ENCODE measurements around the gene ILKAP. TPM values are rescaled to one million over a fixed set of nuclear protein-coding genes. Genes with fewer than 3 reads are reported as not detected.

The ILKAP gene
- total and polyA plus RNA-seq, 7 experiments from 2014 or later: 40.6 to 126 (median 88.4) TPM

- Histone ChIP-seq H3K4me1 (ENCODE audit: control insufficient read depth in 2 of 2, insufficient read depth in 2 of 2, low read length in 2 of 2) (no peaks in the 10 kb centered on the region), H3K27me3 (ENCODE audit: control insufficient read depth in 2 of 2, insufficient read depth in 2 of 2, low read length in 2 of 2) (no peaks in the 10 kb centered on the region), H3K27ac (ENCODE audit: low read depth, low read length) (no peak overlapping the region), H3K9me3 (ENCODE audit: control insufficient read depth in 2 of 3, low read length in 3 of 3) (no peaks in the 10 kb centered on the region), H3K36me3 (ENCODE audit: control insufficient read depth in 2 of 3, insufficient read depth in 3 of 3, low read length in 3 of 3) (no peaks in the 10 kb centered on the region), H3K4me3 (ENCODE audit: low read length) (no peak overlapping the region)
- Mint-ChIP-seq H3K9me3 (peaks cover 0 to 5% (median 0%) of the 10 kb centered on the region in 11 donors), H3K4me3 (no peak overlapping the region), H3K27ac (no peak overlapping the region), H3K4me1 (no peaks in the 10 kb centered on the region), H3K36me3 (no peaks in the 10 kb centered on the region), H3K27me3 (no peaks in the 10 kb centered on the region)
- ChIA-PET POLR2A (no interaction called here), CTCF (no interaction called here)
- intact Hi-C loops (cut with micrococcal nuclease): no loop called here
- DNase-seq: no peak
- no peak for ATAC-seq
Measured at GRCh38 chr2:238151628-238152235, 51.8 kb downstream of the ILKAP start.

GRCh38 chr2:238151205-238151604, 52.3 kb downstream of the ILKAP start:
- Histone ChIP-seq H3K36me3 (ENCODE audit: control insufficient read depth in 2 of 3, insufficient read depth in 3 of 3, low read length in 3 of 3) (no peaks in the 10 kb centered on the region), H3K27ac (ENCODE audit: low read depth, low read length) (no peak overlapping the region), H3K4me3 (ENCODE audit: low read length) (no peak overlapping the region), H3K27me3 (ENCODE audit: control insufficient read depth in 2 of 2, insufficient read depth in 2 of 2, low read length in 2 of 2) (no peaks in the 10 kb centered on the region), H3K9me3 (ENCODE audit: control insufficient read depth in 2 of 3, low read length in 3 of 3) (no peaks in the 10 kb centered on the region), H3K4me1 (ENCODE audit: control insufficient read depth in 2 of 2, insufficient read depth in 2 of 2, low read length in 2 of 2) (no peaks in the 10 kb centered on the region)
- ChIA-PET POLR2A (no interaction called here), CTCF (no interaction called here)
- no peak overlapping the region for H3K27ac Mint-ChIP-seq
- H3K27me3 Mint-ChIP-seq: no peaks in the 10 kb centered on the region
- H3K4me1 Mint-ChIP-seq: no peaks in the 10 kb centered on the region
- peaks cover 0 to 5% (median 0%) of the 10 kb centered on the region in 11 donors for H3K9me3 Mint-ChIP-seq
- no peak overlapping the region for H3K4me3 Mint-ChIP-seq
- DNase-seq (no peak), ATAC-seq (no peak)
- intact Hi-C loops (cut with micrococcal nuclease): no loop called here
- no peaks in the 10 kb centered on the region for H3K36me3 Mint-ChIP-seq

- no peaks in the 10 kb centered on the region for H3K9me3 ChIP-seq (ENCODE audit: control insufficient read depth in 2 of 3, low read length in 3 of 3)
- no peak overlapping the region for H3K4me3 ChIP-seq (ENCODE audit: low read length)
- DNase-seq (no peak), ATAC-seq (no peak)
- Mint-ChIP-seq H3K4me3 (no peak overlapping the region), H3K27me3 (no peaks in the 10 kb centered on the region), H3K9me3 (peaks cover 0 to 5% (median 0%) of the 10 kb centered on the region in 11 donors), H3K36me3 (no peaks in the 10 kb centered on the region), H3K27ac (no peak overlapping the region), H3K4me1 (no peaks in the 10 kb centered on the region)
- H3K27me3 ChIP-seq (ENCODE audit: control insufficient read depth in 2 of 2, insufficient read depth in 2 of 2, low read length in 2 of 2): no peaks in the 10 kb centered on the region
- no peaks in the 10 kb centered on the region for H3K36me3 ChIP-seq (ENCODE audit: control insufficient read depth in 2 of 3, insufficient read depth in 3 of 3, low read length in 3 of 3)
- no peaks in the 10 kb centered on the region for H3K4me1 ChIP-seq (ENCODE audit: control insufficient read depth in 2 of 2, insufficient read depth in 2 of 2, low read length in 2 of 2)
- intact Hi-C loops (cut with micrococcal nuclease): no loop called here
- no peak overlapping the region for H3K27ac ChIP-seq (ENCODE audit: low read depth, low read length)
- ChIA-PET POLR2A (no interaction called here), CTCF (no interaction called here)
Measured at GRCh38 chr2:238150686-238151085, 52.8 kb downstream of the ILKAP start.

- Histone ChIP-seq H3K9me3 (ENCODE audit: control insufficient read depth in 2 of 3, low read length in 3 of 3) (no peaks in the 10 kb centered on the region), H3K36me3 (ENCODE audit: control insufficient read depth in 2 of 3, insufficient read depth in 3 of 3, low read length in 3 of 3) (no peaks in the 10 kb centered on the region), H3K27ac (ENCODE audit: low read depth, low read length) (no peak overlapping the region), H3K4me1 (ENCODE audit: control insufficient read depth in 2 of 2, insufficient read depth in 2 of 2, low read length in 2 of 2) (no peaks in the 10 kb centered on the region), H3K27me3 (ENCODE audit: control insufficient read depth in 2 of 2, insufficient read depth in 2 of 2, low read length in 2 of 2) (no peaks in the 10 kb centered on the region), H3K4me3 (ENCODE audit: low read length) (no peak overlapping the region)
- no peak overlapping the region for H3K27ac Mint-ChIP-seq
- no peak overlapping the region for H3K4me3 Mint-ChIP-seq
- intact Hi-C loops (cut with micrococcal nuclease): no loop called here
- H3K4me1 Mint-ChIP-seq: no peaks in the 10 kb centered on the region
- H3K9me3 Mint-ChIP-seq: peaks cover 0 to 5% (median 0%) of the 10 kb centered on the region in 11 donors
- no peaks in the 10 kb centered on the region for H3K27me3 Mint-ChIP-seq
- H3K36me3 Mint-ChIP-seq: no peaks in the 10 kb centered on the region
- CTCF ChIA-PET: no interaction called here
- POLR2A ChIA-PET: no interaction called here
- DNase-seq (no peak), ATAC-seq (no peak)
Measured at GRCh38 chr2:238149841-238150572, 53.5 kb downstream of the ILKAP start.

- Histone ChIP-seq H3K36me3 (ENCODE audit: control insufficient read depth in 2 of 3, insufficient read depth in 3 of 3, low read length in 3 of 3) (no peaks in the 10 kb centered on the region), H3K4me3 (ENCODE audit: low read length) (no peak overlapping the region), H3K9me3 (ENCODE audit: control insufficient read depth in 2 of 3, low read length in 3 of 3) (no peaks in the 10 kb centered on the region), H3K4me1 (ENCODE audit: control insufficient read depth in 2 of 2, insufficient read depth in 2 of 2, low read length in 2 of 2) (no peaks in the 10 kb centered on the region), H3K27ac (ENCODE audit: low read depth, low read length) (no peak overlapping the region), H3K27me3 (ENCODE audit: control insufficient read depth in 2 of 2, insufficient read depth in 2 of 2, low read length in 2 of 2) (no peaks in the 10 kb centered on the region)
- Mint-ChIP-seq H3K4me3 (no peak overlapping the region), H3K27ac (no peak overlapping the region), H3K4me1 (no peaks in the 10 kb centered on the region), H3K27me3 (no peaks in the 10 kb centered on the region), H3K36me3 (no peaks in the 10 kb centered on the region), H3K9me3 (peaks cover 0 to 1% (median 0%) of the 10 kb centered on the region in 11 donors)
- DNase-seq (no peak), ATAC-seq (no peak)
- ChIA-PET CTCF (no interaction called here), POLR2A (no interaction called here)
- intact Hi-C loops (cut with micrococcal nuclease): no loop called here
Measured at GRCh38 chr2:238148981-238149380, 54.5 kb downstream of the ILKAP start.

- POLR2A ChIA-PET: interaction anchor here (0.6 kb wide), 1 partner anchor 185 kb away, joined by 3 read pairs; no protein-coding TSS in a partner anchor
- CTCF ChIA-PET: interaction anchor here (0.7 kb wide), 1 partner anchor 974 kb away, joined by 4 read pairs; no protein-coding TSS in a partner anchor
- H3K4me3 Mint-ChIP-seq: no peak overlapping the region
Measured at GRCh38 chr2:238146884-238147544, 56.5 kb downstream of the ILKAP start.

More at GRCh38 chr2:238146884-238147544, 56.5 kb downstream of the ILKAP start:
- H3K9me3 Mint-ChIP-seq: peaks cover 0 to 1% (median 0%) of the 10 kb centered on the region in 11 donors
- Histone ChIP-seq H3K27me3 (ENCODE audit: control insufficient read depth in 2 of 2, insufficient read depth in 2 of 2, low read length in 2 of 2) (no peaks in the 10 kb centered on the region), H3K4me3 (ENCODE audit: low read length) (no peak overlapping the region), H3K27ac (ENCODE audit: low read depth, low read length) (no peak overlapping the region), H3K4me1 (ENCODE audit: control insufficient read depth in 2 of 2, insufficient read depth in 2 of 2, low read length in 2 of 2) (no peaks in the 10 kb centered on the region), H3K36me3 (ENCODE audit: control insufficient read depth in 2 of 3, insufficient read depth in 3 of 3, low read length in 3 of 3) (no peaks in the 10 kb centered on the region), H3K9me3 (ENCODE audit: control insufficient read depth in 2 of 3, low read length in 3 of 3) (no peaks in the 10 kb centered on the region)
- no peaks in the 10 kb centered on the region for H3K27me3 Mint-ChIP-seq
- peaks cover 0 to under 1% (median under 1%) of the 10 kb centered on the region in 7 donors for H3K4me1 Mint-ChIP-seq
- intact Hi-C loops (cut with micrococcal nuclease): no loop called here
- H3K36me3 Mint-ChIP-seq: no peaks in the 10 kb centered on the region
- no peak for DNase-seq
- ATAC-seq: no peak
- H3K27ac Mint-ChIP-seq: no peak overlapping the region
